ENCODE results near the gene AFF3.

AFF3 gene

DNA sequence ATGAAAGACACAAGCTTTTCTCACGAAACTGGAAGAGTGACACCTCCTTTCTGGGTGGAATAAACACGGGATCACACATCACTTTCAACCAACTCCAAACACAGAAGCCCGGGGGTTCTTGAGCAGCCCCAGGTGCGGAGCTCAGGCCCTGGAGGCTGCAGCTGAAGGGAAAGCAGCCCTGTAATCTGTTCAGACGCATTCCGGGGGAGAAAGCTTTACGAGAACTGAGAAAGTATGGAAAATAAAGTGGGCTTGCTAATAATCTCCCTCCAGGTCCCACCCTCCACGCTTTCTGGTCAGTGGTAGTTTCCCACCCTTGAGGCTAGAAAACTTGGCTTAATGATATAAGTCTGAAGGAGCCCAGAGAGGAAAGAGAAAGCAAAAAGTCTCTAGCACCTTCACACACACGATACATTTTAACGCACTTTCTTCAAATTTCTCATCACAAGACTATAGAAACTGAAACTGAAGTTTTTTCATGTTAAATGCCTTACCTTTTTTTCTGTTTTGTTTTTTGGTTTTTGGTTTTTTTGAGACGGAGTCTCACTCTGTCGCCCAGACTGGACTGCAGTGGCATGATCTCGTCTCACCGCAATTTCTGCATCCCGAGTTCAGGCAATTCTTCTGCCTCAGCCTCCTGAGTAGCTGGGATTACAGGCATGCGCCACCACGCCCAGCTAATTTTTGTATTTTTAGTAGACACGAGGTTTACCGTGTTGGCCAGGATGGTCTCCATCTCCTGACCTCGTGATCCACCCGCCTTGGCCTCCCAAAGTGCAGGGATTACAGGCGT is 141.3 kb downstream of the AFF3 start:
- Histone ChIP-seq H2AFZ (ENCODE audit: low read length, unreplicated experiment) (no peak overlapping the region), H3K4me1 (ENCODE audit: control insufficient read depth, insufficient read depth, low read length, unreplicated experiment) (no peaks in the 10 kb centered on the region), H3K27ac (ENCODE audit: low read depth, low read length) (no peak overlapping the region), H3K79me2 (ENCODE audit: control insufficient read depth, insufficient read depth, low read length, unreplicated experiment) (no peaks in the 10 kb centered on the region), H3K36me3 (ENCODE audit: insufficient read depth, low read length) (no peaks in the 10 kb centered on the region), H3K4me3 (ENCODE audit: low read depth, low read length) (no peak overlapping the region), H3K27me3 (ENCODE audit: insufficient read depth, low read length) (no peaks in the 10 kb centered on the region)

DNA sequence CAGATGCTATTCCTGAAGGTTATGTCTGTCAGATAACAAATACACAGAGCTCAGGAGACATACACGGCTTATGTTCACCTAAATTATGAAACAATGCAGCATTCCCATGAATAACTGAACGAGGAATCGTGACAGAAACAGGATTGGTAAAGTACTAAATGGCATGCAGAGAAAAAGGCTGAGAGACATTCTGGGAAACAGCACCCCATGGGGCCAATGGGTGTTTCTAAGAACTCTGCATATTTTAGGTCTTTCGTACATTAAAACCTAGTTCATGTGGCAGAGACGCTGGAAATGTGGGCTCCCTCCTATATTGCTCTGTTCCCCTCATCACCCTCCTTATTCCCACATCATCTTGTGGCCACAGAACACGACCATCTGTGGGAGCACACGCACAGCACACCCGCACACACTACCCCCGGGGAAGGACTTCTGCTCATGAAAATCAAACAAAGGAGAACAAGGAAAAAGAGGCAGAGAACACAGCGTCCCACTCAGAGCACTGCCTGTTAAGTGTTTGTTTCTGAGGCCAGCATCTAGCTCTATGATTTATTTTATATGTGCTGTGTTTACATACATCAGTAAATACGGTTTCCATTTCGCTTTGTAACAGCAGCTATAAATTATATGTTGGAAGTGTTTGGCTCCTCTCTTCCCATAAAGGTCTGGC is 143.6 kb downstream of the AFF3 start:
- no peak overlapping the region for H3K4me3 ChIP-seq (ENCODE audit: low read depth, low read length)
- H3K36me3 ChIP-seq (ENCODE audit: insufficient read depth, low read length), result no peaks in the 10 kb centered on the region
- no peak overlapping the region for H2AFZ ChIP-seq (ENCODE audit: low read length, unreplicated experiment)
- no peak overlapping the region for H3K27ac ChIP-seq (ENCODE audit: low read depth, low read length)
- no peaks in the 10 kb centered on the region for H3K79me2 ChIP-seq (ENCODE audit: control insufficient read depth, insufficient read depth, low read length, unreplicated experiment)
- H3K4me1 ChIP-seq (ENCODE audit: control insufficient read depth, insufficient read depth, low read length, unreplicated experiment), result no peaks in the 10 kb centered on the region
- no peaks in the 10 kb centered on the region for H3K27me3 ChIP-seq (ENCODE audit: insufficient read depth, low read length)

DNA sequence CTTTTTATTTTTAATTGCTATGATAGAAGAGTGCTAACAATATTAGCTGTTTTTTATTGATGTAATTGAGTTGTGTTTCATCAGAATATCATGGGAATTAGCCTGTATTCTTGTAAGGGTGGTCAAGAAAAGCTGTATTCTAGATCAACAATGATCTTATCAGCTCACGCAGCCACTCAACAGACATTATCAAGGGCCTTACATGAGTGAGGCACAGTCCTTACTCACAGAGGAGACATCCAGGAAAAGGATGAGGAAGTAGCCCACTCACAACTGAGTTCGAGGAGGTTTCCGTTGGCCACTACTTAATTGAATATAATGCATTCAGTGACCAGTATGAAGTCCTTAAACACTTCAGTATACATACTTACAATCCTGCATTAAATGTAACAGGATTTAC is 152.5 kb downstream of the AFF3 start:
- Histone ChIP-seq H3K4me1 (ENCODE audit: control insufficient read depth, insufficient read depth, low read length, unreplicated experiment) (no peaks in the 10 kb centered on the region), H3K27ac (ENCODE audit: low read depth, low read length) (no peak overlapping the region), H2AFZ (ENCODE audit: low read length, unreplicated experiment) (no peak overlapping the region), H3K4me3 (ENCODE audit: low read depth, low read length) (no peak overlapping the region), H3K36me3 (ENCODE audit: insufficient read depth, low read length) (no peaks in the 10 kb centered on the region), H3K79me2 (ENCODE audit: control insufficient read depth, insufficient read depth, low read length, unreplicated experiment) (no peaks in the 10 kb centered on the region), H3K27me3 (ENCODE audit: insufficient read depth, low read length) (no peaks in the 10 kb centered on the region; the same call in 1 of the 2 replicates)

DNA sequence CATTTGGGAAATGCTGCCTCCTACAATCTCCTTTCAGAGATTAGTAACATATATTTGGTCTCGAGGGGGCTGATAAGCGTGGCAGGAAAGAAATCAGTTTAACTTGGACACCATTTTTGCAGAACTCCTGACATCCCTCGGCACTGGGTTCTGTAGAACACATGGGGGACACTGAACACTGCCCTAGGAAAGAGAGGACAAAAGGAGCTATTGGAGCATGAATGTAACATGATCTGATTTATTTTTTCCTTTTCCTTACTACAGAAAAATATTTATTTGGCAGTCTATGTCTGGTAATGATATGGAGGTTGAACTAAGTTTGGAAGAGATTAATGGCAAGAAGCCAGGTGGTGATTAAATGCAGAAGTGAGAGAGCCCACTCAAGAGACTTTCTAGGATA is 153.8 kb downstream of the AFF3 start:
- Histone ChIP-seq H2AFZ (ENCODE audit: low read length, unreplicated experiment) (no peak overlapping the region), H3K27me3 (ENCODE audit: insufficient read depth, low read length) (no peaks in the 10 kb centered on the region; the same call in 1 of the 2 replicates), H3K79me2 (ENCODE audit: control insufficient read depth, insufficient read depth, low read length, unreplicated experiment) (no peaks in the 10 kb centered on the region), H3K27ac (ENCODE audit: low read depth, low read length) (no peak overlapping the region), H3K36me3 (ENCODE audit: insufficient read depth, low read length) (no peaks in the 10 kb centered on the region), H3K4me1 (ENCODE audit: control insufficient read depth, insufficient read depth, low read length, unreplicated experiment) (no peaks in the 10 kb centered on the region), H3K4me3 (ENCODE audit: low read depth, low read length) (no peak overlapping the region)

DNA sequence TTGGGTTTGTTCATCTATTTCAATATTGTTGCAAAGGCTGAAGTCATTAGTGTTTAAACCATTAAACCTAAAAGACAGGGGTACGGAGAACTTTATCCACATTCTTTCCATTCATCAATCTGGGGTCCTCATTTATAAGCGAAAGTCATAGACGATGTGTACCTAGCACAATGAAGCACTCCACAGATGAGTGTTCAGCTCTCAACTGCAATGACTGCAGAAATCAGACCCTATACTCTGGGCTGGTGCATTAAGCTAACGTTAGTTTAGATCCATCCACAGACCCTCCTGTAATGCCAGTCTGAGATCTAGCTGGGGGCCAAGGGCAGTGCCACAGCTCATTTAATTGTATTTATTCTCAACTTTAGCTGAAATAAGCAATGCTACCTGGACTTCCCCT is 155.2 kb downstream of the AFF3 start:
- no peak overlapping the region for H2AFZ ChIP-seq (ENCODE audit: low read length, unreplicated experiment)
- H3K79me2 ChIP-seq (ENCODE audit: control insufficient read depth, insufficient read depth, low read length, unreplicated experiment), result no peaks in the 10 kb centered on the region
- no peak overlapping the region for H3K4me3 ChIP-seq (ENCODE audit: low read depth, low read length)
- no peak overlapping the region for H3K27ac ChIP-seq (ENCODE audit: low read depth, low read length)
- no peaks in the 10 kb centered on the region for H3K36me3 ChIP-seq (ENCODE audit: insufficient read depth, low read length)
- H3K4me1 ChIP-seq (ENCODE audit: control insufficient read depth, insufficient read depth, low read length, unreplicated experiment), result no peaks in the 10 kb centered on the region
- H3K27me3 ChIP-seq (ENCODE audit: insufficient read depth, low read length), result no peaks in the 10 kb centered on the region

DNA sequence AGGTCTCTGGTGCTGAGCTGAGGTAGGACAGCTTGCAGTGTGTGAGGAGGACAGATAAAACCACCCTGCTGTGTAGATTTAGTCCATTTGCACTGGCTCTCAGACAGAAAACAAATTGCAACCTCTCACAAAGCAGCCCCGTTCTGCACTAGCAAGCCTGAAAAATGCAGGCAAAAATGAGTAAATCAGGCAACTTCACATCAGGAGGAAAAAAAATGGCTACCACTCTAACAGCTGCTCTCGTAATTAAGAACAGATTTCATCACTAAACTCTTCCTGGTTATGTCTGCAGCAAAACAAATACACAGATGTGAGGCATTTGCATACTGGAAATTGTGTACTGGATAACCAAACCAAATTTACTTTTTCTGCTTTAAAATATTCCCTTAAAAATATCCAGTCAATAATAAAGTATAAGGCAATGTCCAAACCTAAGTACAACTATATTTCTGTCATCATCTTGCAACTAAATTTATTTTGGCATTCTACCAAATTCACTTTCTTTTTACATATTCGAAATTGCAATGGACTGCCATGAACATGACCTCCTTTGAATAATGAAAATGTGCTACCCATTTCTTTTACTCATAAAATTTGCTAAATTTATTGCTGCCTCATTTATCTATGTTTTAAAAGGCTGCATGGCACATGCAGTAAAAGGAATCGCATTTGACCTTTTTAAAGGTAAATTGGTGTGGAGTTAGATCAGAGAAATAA is 157.4 kb downstream of the AFF3 start:
- Histone ChIP-seq H3K4me3 (ENCODE audit: low read depth, low read length) (no peak overlapping the region), H2AFZ (ENCODE audit: low read length, unreplicated experiment) (no peak overlapping the region), H3K36me3 (ENCODE audit: insufficient read depth, low read length) (no peaks in the 10 kb centered on the region), H3K27me3 (ENCODE audit: insufficient read depth, low read length) (no peaks in the 10 kb centered on the region), H3K27ac (ENCODE audit: low read depth, low read length) (no peak overlapping the region), H3K79me2 (ENCODE audit: control insufficient read depth, insufficient read depth, low read length, unreplicated experiment) (no peaks in the 10 kb centered on the region), H3K4me1 (ENCODE audit: control insufficient read depth, insufficient read depth, low read length, unreplicated experiment) (peaks cover 5% of the 10 kb centered on the region)

DNA sequence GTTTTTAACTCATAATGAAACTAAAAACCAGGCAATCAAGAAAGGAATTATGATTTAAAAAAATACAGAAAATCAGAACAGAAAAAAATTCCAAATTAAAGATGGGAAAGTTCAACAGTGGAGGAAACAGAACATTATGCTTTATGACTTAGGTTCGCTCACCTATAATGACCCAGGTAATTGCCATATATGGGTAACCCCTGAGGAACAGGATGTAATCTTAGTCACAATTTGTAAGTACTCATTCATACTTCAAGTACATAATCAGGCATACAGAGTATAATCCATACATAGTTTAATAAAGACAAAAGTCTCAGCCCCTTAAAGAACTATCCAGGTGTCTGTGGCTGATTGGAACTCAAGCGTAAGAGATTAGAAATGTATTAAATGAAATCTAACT is 159.6 kb downstream of the AFF3 start:
- no peak overlapping the region for H2AFZ ChIP-seq (ENCODE audit: low read length, unreplicated experiment)
- H3K79me2 ChIP-seq (ENCODE audit: control insufficient read depth, insufficient read depth, low read length, unreplicated experiment), result no peaks in the 10 kb centered on the region
- H3K27me3 ChIP-seq (ENCODE audit: insufficient read depth, low read length), result no peaks in the 10 kb centered on the region
- H3K27ac ChIP-seq (ENCODE audit: low read depth, low read length), result no peak overlapping the region
- H3K4me1 ChIP-seq (ENCODE audit: control insufficient read depth, insufficient read depth, low read length, unreplicated experiment), result peaks cover 7% of the 10 kb centered on the region
- no peak overlapping the region for H3K4me3 ChIP-seq (ENCODE audit: low read depth, low read length)
- no peaks in the 10 kb centered on the region for H3K36me3 ChIP-seq (ENCODE audit: insufficient read depth, low read length)

DNA sequence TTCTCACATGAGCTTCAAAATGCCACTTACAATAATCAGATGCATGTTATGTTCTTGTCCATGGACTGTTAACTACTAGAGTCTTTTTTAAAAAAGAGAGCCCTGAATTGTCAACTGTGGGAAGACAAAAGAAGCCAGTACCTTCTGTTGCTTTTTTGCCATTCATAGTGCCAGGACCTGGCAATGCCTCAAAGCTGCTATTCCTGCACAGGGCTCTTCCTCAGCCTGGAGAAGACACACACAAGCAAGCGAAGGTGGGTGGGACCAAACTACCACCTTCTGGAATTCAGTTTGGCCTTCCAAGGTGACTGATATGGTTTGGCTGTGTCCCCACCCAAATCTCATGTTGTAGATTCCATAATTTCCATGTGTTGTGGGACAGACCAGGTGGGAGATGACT is 160.6 kb downstream of the AFF3 start:
- Histone ChIP-seq H3K27ac (ENCODE audit: low read depth, low read length) (no peak overlapping the region), H3K79me2 (ENCODE audit: control insufficient read depth, insufficient read depth, low read length, unreplicated experiment) (no peaks in the 10 kb centered on the region), H2AFZ (ENCODE audit: low read length, unreplicated experiment) (no peak overlapping the region), H3K4me3 (ENCODE audit: low read depth, low read length) (no peak overlapping the region), H3K4me1 (ENCODE audit: control insufficient read depth, insufficient read depth, low read length, unreplicated experiment) (peaks cover 7% of the 10 kb centered on the region), H3K27me3 (ENCODE audit: insufficient read depth, low read length) (no peaks in the 10 kb centered on the region), H3K36me3 (ENCODE audit: insufficient read depth, low read length) (no peaks in the 10 kb centered on the region)

DNA sequence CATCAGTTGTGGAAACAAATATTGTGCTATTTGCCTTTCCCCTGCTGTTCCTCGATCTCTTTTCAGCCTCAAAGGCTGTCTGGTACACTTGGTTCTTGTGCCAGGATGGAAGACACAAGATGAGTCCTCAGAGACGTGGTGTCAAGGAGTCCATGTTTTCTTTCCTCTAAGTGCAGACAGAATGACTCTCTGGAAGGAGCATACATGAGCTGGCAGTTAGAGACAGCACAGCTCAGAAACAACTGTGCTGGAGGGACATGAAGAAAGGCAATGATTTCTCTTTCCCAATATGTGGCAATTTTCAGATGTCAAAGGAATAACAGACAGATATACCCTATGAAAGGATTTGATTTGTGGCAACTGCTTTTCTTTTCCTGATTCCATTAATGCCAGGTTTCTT is 162.2 kb downstream of the AFF3 start:
- no peak overlapping the region for H3K27ac ChIP-seq (ENCODE audit: low read depth, low read length)
- H2AFZ ChIP-seq (ENCODE audit: low read length, unreplicated experiment), result no peak overlapping the region
- no peaks in the 10 kb centered on the region for H3K79me2 ChIP-seq (ENCODE audit: control insufficient read depth, insufficient read depth, low read length, unreplicated experiment)
- H3K4me1 ChIP-seq (ENCODE audit: control insufficient read depth, insufficient read depth, low read length, unreplicated experiment), result peaks cover 17% of the 10 kb centered on the region
- no peaks in the 10 kb centered on the region for H3K27me3 ChIP-seq (ENCODE audit: insufficient read depth, low read length)
- no peak overlapping the region for H3K4me3 ChIP-seq (ENCODE audit: low read depth, low read length)
- no peaks in the 10 kb centered on the region for H3K36me3 ChIP-seq (ENCODE audit: insufficient read depth, low read length)

DNA sequence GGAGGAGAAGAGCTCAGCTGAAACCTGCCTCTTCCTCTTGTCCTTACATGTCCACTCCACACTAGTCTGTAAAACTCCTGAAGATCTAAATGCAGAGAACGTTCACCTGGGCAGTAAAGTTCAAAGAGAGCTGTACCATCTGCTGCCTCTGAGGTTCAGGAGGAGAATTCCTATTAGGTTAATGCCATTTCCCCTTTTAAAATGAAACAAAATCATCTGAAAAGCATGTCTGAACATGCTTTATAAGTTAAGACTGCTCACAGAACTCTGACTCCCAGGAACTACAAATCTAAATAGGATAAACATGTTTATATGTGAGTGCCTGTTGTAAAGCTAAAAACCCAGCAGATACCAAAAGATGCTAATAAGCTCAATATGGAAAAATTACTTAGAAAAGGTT is 164.4 kb downstream of the AFF3 start:
- peaks cover 31% of the 10 kb centered on the region for H3K4me1 ChIP-seq (ENCODE audit: control insufficient read depth, insufficient read depth, low read length, unreplicated experiment)
- H3K27ac ChIP-seq (ENCODE audit: low read depth, low read length), result no peak overlapping the region
- no peaks in the 10 kb centered on the region for H3K27me3 ChIP-seq (ENCODE audit: insufficient read depth, low read length)
- no peak overlapping the region for H3K4me3 ChIP-seq (ENCODE audit: low read depth, low read length)
- no peaks in the 10 kb centered on the region for H3K79me2 ChIP-seq (ENCODE audit: control insufficient read depth, insufficient read depth, low read length, unreplicated experiment)
- no peaks in the 10 kb centered on the region for H3K36me3 ChIP-seq (ENCODE audit: insufficient read depth, low read length)
- H2AFZ ChIP-seq (ENCODE audit: low read length, unreplicated experiment), result no peak overlapping the region

Data from ACC112 (cell line).